ENCODE data around the gene ALDH9A1. TPM values are rescaled to one million over a fixed set of nuclear protein-coding genes. Genes with fewer than 3 reads are reported as not detected.
"Not testable (repeated sequence)": the region's sequence is repeated elsewhere in the genome, so short reads cannot be mapped to it uniquely, and the experiment has no call there.

Gene ALDH9A1
- total RNA-seq, 1 donor from 2014 or later, result 56.3 TPM

DNA sequence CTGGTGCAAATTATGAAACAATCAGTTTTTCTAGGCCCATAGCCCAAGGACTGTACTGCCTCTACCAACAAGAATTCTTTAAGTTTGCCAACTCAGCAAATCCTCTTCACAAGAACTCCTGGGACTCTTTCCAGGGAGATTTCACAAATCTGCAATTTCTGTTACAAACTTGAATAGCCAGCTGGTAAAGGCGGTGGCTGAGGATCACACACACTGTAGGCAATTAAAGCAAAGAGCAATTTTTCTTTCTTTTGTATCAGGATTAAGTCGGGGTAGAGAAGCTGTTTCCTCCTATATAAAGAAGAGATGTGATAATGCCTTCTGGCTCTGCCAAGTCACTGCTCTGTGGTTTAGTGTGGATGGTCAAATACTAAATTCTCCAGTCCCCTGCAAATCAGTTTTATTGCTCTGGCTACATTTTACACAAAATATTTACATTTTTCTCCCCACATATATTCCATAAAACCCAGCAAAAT is 1.7 kb downstream of the ALDH9A1 start:
- ATAC-seq (peak; percentile 36), DNase-seq (no peak)
- intact Hi-C loops (cut with micrococcal nuclease), result no loop called here

DNA sequence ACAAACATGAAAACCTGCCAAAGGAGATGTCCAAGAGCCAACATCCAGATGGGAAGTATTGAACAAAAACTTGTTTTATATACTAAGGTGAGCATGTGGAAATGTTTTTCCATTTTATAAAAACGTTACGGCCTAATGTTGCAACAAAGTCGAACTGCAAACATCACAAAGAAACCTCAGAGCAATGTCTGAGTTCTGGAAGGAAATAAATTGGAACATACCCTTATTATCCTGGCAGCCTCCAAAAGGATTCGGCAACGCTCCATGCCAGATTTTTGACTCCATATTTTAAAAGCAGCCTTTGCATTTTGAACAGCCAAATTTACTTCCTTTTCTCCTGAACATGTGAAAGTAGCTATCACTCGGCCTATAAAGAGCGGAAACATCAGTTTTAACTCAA is 3.3 kb downstream of the ALDH9A1 start:
- DNase-seq (no peak), ATAC-seq (no peak)
- intact Hi-C loops (cut with micrococcal nuclease), result no loop called here

- ATAC-seq (no peak), DNase-seq (no peak)
- intact Hi-C loops (cut with micrococcal nuclease), result no loop called here
Observed at GRCh38 chr1:165688046-165688445, 10.3 kb downstream of the ALDH9A1 start.

DNA sequence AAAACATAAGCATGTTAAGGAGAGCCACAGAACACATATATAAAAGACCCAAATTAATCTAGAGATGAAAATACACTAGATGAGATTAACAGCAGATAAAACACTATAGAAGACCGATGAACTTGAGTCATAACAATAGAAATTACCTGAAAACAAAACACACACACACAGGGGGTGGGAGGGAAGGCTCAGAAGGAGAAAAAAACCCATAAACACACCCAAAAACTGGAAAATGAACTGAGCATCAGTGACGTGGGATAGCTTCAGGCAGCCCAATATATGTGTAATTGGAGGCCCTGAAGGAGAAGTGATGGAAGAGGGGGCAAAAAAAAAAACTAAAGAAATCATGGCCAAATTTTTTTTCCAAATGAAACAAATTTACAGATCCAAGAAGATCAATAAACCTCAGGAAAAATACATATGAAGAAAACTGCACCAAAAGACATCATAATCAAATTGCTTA is 11.4 kb downstream of the ALDH9A1 start:
- ATAC-seq (no peak), DNase-seq (no peak)
- intact Hi-C loops (cut with micrococcal nuclease), result no loop called here

GRCh38 chr1:165686121-165686970 is 12.0 kb downstream of the ALDH9A1 start:
- DNase-seq (no peak), ATAC-seq (no peak)
- intact Hi-C loops (cut with micrococcal nuclease), result no loop called here

- no peak for DNase-seq
- ATAC-seq, result no peak
- intact Hi-C loops (cut with micrococcal nuclease), result no loop called here
Observed at GRCh38 chr1:165683848-165684485, 14.4 kb downstream of the ALDH9A1 start.

- ATAC-seq; DNase-seq; intact Hi-C loops (cut with micrococcal nuclease): not testable (repeated sequence)
Observed at GRCh38 chr1:165680773-165681172, 17.6 kb downstream of the ALDH9A1 start.

DNA sequence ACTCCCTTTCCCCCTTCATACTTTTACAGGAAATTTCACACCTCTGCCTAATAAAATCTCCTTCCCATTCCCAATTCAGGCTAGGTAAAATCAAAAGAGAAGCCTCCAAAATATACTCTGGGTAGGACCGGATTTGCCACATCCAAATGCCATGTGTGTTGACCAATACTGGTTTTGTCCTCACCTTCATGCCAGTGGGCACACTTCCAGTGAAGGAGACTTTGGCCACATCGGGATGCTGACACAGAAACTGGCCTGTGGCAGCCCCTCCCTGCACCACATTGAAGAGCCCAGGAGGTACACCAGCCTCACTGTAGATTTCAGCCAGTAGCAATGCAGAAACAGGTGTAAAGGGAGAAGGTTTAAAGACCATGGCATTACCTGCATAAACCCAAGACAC is 18.1 kb downstream of the ALDH9A1 start:
- intact Hi-C loops (cut with micrococcal nuclease), result no loop called here
- no peak for DNase-seq
- ATAC-seq, result no peak

DNA sequence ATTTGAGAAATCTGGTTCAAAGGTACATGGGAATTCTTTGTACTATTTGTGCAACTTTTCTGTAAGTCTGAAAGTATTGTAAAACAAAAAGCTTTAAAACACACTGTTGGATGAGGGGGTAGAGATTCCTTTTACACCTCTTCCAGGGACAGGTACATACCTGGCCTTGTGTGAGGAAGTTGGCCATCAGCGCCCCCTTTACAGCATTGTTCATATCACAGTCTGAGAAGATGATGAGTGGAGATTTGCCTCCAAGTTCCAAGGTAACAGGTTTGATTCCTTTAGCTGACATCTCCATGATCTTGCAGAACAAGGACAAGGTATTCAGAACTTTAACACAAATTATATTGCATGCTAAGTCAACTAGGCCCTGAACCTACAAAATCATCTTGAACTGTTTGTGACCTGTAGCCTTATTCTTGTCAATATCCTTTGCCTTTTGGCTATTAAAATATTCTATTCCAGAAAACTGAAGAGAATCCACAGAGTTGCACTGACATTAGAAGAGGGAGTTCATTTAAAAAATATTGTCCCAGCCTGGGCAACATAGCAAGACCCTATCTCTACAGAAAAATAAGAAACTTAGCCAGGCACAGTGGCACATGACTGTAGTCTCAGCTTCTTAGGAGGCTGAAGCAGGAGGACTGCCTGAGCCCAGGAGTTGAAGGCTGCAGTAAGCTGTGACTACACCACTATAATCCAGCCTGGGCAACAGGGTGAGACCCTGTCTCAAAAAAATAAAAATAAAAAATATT is 18.9 kb downstream of the ALDH9A1 start:
- DNase-seq (no peak), ATAC-seq (no peak)
- intact Hi-C loops (cut with micrococcal nuclease), result no loop called here

DNA sequence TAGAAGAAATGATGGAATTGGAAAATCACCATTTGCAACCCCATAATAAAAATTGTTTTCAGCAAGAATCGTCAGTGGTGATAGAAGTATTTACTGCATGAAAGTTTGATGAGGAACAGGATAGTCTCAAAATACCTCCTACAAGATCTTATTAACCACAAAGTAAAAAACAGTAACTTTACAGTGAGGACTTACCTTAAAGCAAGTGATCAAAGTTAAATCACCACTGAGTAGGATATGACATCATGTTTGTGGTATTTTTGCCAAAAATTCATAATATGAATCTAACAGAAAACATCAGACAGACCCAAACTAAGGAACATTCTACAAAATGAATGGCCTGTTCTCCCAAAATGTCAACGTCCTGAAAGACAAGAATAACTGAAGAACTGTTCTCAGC is 19.9 kb downstream of the ALDH9A1 start:
- intact Hi-C loops (cut with micrococcal nuclease), result no loop called here
- ATAC-seq, result no peak
- no peak for DNase-seq

- intact Hi-C loops (cut with micrococcal nuclease), result no loop called here
- ATAC-seq (no peak), DNase-seq (no peak)
Observed at GRCh38 chr1:165675794-165676193, 22.6 kb downstream of the ALDH9A1 start.

DNA sequence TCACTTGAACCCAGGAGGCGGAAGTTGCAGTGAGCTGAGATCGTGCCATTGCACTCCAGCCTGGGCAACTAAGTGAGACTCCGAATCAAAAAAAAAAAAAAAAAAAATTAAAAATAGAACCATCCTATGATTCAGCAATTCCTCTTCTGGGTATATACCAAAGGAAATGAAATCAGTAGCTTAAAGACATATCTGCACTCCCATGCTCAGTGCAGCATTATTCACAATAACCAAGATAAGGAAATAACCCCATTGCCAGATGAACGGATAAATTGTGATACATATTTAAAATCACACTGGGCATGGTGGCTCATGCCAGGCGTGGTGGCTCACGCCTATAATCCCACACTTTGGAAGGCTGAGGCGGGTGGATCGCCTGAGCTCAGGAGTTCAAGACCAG is 23.8 kb downstream of the ALDH9A1 start:
- no peak for ATAC-seq
- intact Hi-C loops (cut with micrococcal nuclease), result no loop called here

DNA sequence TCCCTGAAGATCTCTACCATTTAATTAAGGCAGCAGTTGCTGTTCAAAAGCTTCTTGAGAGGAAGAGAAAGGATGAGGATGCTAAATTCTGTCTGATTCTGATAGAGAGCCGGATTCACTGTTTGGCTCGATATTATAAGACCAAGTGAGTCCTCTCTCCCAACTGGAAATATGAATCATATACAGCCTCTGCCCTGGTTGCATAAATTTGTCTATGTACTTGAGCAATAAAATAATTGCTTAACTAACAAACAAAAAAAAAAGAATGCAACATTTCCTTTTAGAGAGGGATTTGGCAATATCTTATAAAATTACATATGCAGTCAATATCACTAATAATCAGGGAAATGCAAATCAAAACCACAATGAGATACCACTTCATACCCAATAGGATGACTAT is 26.8 kb downstream of the ALDH9A1 start:
- DNase-seq, result no peak
- ATAC-seq, result no peak
- intact Hi-C loops (cut with micrococcal nuclease), result no loop called here

More for the DNA sequence above, 23.8 kb downstream of the ALDH9A1 start:
- DNase-seq, result no peak

DNA sequence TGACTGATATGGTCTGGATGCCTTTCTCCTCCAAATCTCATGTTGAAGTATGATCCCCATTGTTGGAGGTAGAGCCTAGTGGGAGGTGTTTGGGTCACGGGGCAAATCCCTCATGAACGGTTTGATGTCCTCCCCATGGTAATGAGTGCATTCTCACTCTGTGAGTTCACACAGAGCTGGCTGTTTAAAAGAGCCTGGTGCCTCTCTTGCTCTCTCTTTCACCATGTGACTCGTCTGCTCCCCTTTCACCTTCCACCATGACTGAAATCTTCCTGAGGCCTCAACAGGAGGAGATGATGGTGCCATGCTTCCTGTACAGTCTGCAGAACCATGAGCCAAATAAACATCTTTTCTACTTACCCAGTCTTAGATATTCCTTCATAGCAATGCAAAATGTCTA is 30.2 kb downstream of the ALDH9A1 start:
- no peak for ATAC-seq
- intact Hi-C loops (cut with micrococcal nuclease), result no loop called here
- no peak for DNase-seq

- DNase-seq (no peak), ATAC-seq (no peak)
- intact Hi-C loops (cut with micrococcal nuclease), result no loop called here
Observed at GRCh38 chr1:165666152-165666825, 32.1 kb downstream of the ALDH9A1 start.

- DNase-seq, result no peak
- intact Hi-C loops (cut with micrococcal nuclease), result no loop called here
Observed at GRCh38 chr1:165662186-165662585, 36.2 kb downstream of the ALDH9A1 start.

GRCh38 chr1:165661703-165662102 is 36.7 kb downstream of the ALDH9A1 start:
- ATAC-seq (peak; percentile 12), DNase-seq (no peak)
- intact Hi-C loops (cut with micrococcal nuclease), result no loop called here

More at GRCh38 chr1:165662186-165662585, 36.2 kb downstream of the ALDH9A1 start:
- no peak for ATAC-seq

DNA sequence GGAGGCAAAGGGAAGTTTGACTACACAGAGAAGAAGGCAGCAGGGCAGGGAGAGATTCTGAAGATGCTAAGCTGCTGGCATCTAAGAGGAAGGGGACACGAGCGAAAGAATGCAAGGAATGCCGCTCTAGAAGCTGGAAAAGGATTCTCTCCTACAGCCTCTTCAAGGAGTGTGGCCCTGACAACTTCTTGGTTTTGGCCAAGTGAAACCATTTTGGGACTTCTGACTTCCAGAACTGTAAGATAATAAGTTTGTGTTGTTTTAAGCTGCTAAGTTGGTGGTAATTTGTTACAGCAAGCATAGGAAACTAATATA is 38.8 kb downstream of the ALDH9A1 start:
- ATAC-seq (no peak), DNase-seq (no peak)
- intact Hi-C loops (cut with micrococcal nuclease), result no loop called here

DNA sequence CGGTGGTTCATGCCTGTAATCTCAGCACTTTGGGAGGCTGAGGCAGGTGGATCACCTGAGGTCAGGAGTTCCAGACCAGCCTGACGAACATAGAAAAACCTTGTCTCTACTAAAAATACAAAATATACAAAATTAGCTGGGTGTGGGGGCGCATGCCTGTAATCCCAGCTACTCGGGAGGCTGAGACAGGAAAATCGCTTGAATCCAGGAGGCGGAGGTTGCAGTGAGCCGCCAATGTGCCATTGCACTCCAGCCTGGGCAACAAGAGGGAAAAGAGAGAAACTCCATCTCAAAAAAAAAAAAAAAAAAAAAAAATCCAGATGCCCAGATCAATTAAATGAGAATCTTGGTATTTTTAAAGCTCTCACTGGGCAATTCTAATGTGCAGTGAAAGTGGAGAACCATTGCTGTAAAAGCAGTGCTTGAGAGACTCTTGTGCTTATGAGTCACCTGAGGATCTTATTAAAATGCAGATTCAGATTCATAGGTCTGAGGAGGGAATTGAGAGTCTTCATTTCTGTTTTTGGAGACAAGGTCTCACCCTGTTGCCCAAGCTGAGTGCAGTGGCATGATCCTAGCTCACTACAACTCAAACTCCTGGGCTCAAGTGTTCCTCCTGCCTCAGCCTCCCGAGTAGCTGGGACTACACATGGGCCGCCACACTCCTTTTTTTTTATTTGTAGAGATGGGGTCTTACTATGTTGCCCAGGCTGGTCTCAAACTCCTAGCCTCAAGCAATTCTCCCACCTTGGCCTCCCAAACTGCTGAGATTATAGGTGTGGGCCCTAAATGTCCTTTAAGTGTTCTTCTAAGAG is 39.4 kb downstream of the ALDH9A1 start:
- DNase-seq; ATAC-seq; intact Hi-C loops (cut with micrococcal nuclease): not testable (repeated sequence)
